Ecto neural progenitor cell (in vitro differentiated cells): Measurements from ENCODE around the gene APOD.
"Not testable (repeated sequence)": the region's sequence is repeated elsewhere in the genome, so short reads cannot be mapped to it uniquely, and the experiment has no call there.

Experiments used
- DNase-seq: peaks from one replicate; pipeline ENCODE4 v3.0.0-alpha.2; 2018; ENCODE audit warnings: low spot score

The APOD gene

DNA sequence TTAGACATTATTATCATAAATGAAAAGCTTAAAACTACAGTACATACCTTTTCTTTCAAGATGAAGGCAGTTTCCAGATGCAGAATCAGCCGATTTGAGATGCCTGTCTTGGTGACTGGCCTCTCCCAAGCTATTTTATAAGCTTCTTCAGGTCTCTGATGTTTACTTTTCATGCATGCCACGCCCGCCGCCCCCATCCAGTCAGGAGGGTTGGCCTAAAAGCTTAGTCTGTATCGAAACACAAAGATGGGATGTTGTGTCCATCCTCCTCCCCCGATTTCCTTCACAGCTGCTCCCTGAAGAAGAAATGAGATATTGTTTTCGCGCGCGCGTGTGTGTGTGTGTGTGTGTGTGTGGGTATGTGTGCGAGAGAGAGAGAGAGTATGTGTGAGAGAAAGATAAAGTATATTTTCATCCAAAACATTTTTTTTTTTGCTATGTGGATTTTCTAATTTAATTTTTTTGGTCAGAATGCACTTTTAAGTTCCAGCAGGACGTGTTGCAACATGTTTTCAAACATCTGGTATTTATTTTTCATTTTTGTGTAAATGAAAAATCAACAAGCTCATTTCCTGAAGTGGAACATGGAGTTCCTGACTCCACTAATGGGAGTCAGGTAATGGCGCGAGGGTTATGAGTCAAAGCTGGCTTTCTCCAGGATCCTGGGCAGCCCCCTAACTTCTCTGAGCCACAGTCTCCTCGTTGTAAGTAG, at the start of gene APOD:
Gene APOD (minus strand): TSS at position 110 of the 712 bp plus-strand sequence. CDS start 4,479 bp downstream, outside the sequence.
- DNase-seq = no peak

GRCh38 chr3:195633351-195633750, 49.6 kb upstream of the APOD start:
- not testable (repeated sequence) for DNase-seq

DNA sequence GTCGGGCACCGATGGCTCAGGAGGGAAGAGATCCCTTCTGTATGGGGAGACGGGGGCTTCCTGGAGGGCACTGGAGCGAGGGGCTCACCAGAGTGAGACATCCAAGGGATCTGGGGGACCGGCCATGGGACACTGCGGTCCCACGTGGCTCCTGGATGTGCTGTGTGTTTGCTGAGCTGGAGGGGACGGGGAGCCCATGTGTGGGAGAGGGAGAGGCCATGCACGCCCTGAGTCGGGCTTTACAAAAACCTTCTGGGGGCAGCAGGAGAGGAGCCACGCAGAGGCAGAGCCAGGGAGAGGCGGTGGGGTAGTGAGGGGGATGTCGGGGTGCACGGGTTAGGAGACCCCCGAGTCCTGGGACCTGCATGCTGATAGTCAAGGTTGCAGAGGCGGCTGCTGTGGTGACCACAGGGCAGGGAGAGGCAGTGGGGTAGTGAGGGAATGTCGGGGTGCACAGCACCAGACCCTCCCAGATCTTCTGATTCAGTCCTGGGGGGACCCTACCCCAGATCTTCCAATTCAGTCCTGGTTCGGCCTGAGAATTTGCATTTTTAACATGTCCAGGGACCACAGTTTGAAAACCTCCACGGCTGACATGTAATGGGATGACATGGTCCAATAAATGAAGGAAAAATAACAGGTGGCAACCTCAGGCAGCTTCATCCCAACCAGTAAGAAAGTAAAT, 48.9 kb upstream of the APOD start:
- peak; percentile 41 for DNase-seq

GRCh38 chr3:195632046-195632445, 48.3 kb upstream of the APOD start:
- not testable (repeated sequence) for DNase-seq

- DNase-seq = not testable (repeated sequence)
Observed at GRCh38 chr3:195630938-195631495, 47.3 kb upstream of the APOD start.

GRCh38 chr3:195630086-195630917, 46.6 kb upstream of the APOD start:
- peak; percentile 40 for DNase-seq

DNA sequence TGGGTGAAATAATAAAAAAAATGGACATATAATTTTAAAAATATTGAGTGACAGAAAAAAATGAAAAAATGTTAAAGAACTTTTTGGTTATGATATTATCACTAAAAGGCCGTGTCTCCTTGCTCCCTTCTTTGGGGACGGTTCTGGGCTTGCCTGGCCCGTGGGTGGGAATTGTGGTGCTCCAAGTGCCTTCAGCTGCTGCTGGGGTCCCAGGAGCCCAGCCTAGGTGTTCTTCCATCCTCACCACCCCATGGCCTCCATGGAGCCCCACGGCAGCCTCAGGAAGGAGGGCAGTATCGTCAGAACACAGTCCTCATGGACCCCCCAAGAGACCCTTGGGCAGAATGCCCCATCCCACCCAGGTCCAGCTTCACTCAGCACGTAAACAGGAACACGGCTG, 45.9 kb upstream of the APOD start:
- not testable (repeated sequence) for DNase-seq

DNA sequence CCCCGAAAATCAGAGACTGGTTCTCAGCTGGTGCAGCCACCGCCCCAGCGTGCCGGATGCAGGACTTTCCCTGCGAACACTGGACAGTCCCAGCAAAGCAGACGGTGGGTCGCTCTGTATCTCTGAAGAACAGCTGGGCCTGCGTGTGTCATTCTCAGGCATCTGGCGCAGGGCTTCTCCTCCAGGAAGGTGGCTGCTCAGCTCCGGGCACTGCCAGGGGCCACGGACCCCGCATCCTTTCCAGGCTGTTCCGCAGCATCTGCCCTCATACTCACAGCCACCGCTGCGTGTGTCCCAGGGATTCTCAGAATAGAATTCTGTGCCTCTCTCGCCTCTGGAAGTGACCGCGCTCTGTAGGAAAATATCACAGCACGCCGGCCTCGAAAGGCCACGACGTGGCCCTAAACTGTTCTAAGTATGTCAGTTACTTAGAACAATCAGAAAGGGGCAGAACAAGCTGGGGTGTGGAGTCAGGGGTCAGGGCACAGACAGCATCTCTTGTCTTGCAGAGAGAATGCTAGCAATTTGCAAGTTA, 44.7 kb upstream of the APOD start:
- peak; percentile 45 for DNase-seq

GRCh38 chr3:195627515-195628385, 44.0 kb upstream of the APOD start:
- peak; percentile 43 for DNase-seq

DNA sequence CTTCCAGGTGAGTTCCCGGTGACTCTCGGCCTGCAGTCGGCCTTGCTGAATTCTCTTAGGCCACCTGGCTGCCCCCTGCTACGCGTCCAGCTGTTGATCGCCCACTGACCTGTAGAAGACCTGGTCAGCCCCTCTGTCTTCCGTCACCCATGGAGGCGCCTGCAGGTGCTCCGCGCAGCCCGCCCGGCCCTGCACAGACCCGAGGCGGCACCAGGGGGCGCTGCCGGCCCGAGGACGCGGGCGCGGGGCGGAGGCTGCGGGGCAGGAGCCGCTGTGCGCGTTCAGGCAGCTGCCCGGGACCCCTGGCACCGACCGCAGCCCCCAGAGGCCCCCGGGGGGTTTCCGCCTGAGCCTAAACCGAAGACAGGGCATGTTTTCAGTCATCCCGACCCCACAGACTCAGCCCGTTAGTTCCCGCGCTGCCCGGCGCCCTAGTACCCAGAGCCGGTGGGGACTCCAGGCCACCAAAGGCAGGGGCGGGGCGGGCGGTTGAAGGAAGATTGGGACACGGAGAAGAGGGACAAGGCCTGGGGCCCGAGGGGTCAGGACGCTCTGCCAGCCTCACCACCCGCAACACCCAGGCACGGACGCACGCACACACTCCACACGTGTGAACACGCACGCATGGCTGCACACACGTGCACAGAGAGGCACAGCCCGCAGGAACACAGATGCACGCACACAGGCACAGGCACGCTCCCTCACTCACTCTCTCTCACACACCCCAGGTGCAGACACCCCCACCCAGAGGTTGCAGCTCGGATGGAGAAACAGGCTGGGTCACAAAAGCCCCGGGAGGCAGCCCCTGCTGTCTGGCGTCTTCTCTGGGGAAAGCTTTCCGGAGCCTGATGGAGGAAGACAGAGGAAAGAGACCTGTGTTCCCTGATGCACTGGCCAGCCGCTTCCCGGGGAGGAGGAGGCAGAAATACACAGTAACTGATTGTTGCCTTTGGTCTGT, 41.1 kb upstream of the APOD start:
- DNase-seq = not testable (repeated sequence)

- not testable (repeated sequence) for DNase-seq
Observed at GRCh38 chr3:195624171-195624570, 40.4 kb upstream of the APOD start.

DNA sequence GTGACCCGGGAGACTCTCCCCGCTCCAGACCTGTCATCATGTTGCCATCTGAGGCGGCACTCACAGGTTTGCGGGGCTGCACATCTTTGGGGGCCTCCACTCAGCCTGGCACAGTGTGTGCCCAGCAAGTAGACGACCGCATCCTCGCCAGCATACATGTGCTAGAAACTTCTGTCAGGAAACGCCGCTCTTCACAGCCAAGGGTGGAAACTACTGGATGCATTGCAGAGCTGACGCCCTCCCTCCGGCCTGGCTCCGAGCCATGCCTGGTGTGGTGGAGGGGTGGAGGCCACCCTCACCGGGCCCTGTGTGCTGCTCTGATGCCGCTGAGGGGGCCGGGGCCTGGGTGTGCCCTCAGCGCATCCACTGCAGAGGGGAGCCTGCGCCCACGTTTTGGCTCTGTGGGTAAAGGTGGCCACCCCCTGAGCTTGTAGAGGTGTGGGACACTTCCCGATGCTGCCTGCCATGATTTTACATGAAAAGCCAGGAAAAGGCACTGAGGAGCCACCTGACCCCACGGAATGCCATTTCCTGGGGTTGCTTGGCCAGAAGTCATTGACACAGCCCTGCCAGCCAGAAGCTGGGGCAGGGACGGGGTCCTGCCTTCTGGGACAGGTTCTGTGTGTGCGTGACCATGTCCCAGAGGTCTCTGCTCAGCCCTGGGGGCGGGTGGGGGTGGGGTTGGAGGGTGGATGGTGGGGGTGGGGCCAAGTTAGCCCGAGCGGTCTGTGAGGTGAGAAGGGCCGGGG, 39.7 kb upstream of the APOD start:
- not testable (repeated sequence) for DNase-seq

- DNase-seq = not testable (repeated sequence)
Observed at GRCh38 chr3:195622523-195623170, 38.9 kb upstream of the APOD start.

GRCh38 chr3:195622012-195622411, 38.3 kb upstream of the APOD start:
- DNase-seq = not testable (repeated sequence)

GRCh38 chr3:195621095-195621494, 37.4 kb upstream of the APOD start:
- DNase-seq = not testable (repeated sequence)

- DNase-seq = not testable (repeated sequence)
Observed at GRCh38 chr3:195620476-195620875, 36.7 kb upstream of the APOD start.

- DNase-seq = not testable (repeated sequence)
Observed at GRCh38 chr3:195619591-195620369, 36.0 kb upstream of the APOD start.
